ENCODE measurements around the gene NPW. TPM values are rescaled to one million over a fixed set of nuclear protein-coding genes. Genes with fewer than 3 reads are reported as not detected.

NPW gene
- polyA plus RNA-seq, 3 donors: 0.54 to 0.68 TPM; not detected in 1

DNA sequence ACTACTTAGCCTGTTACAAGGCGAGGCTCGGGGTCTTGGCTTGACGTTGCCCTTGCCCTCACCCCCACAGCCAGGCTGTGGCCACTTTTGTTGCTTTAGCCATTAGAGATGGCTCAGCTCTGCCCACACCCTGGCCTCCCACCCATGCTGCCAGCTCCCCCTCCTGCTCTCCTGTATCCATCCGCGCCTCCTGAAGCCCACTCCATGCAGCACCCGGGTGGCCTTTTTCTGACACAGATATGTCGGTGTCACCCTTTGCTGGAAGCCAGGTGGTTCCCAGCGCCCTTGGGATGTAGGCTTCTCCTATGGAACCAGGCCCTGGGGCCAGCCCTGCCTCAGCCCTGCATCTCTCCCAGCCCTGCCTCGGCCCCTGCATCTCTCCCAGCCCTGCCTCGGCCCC, 37.9 kb downstream of the NPW start:
- H3K27ac ChIP-seq (ENCODE audit: low read depth, low read length): no peak overlapping the region
- WGBS, 3 donors: 90 to 91% (median 90%) methylated on average over 9 to 10 of the region's 10 CpGs

- 90 to 94% (median 92%) methylated on average over 13 of the region's 13 CpGs for WGBS, 3 donors
- no peak overlapping the region for H3K27ac ChIP-seq (ENCODE audit: low read depth, low read length)
These were observed 38.8 kb downstream of the NPW start for GRCh38 chr16:2058420-2058819.

GRCh38 chr16:2058872-2059271, 39.3 kb downstream of the NPW start:
- WGBS, 3 donors: 95 to 97% (median 95%) methylated on average over 10 of the region's 10 CpGs
- no peak overlapping the region for H3K27ac ChIP-seq (ENCODE audit: low read depth, low read length)

- WGBS, 3 donors: 83 to 92% (median 92%) methylated on average over 17 of the region's 17 CpGs
- H3K27ac ChIP-seq (ENCODE audit: low read depth, low read length): no peak overlapping the region
These were observed 40.8 kb downstream of the NPW start for GRCh38 chr16:2060346-2060745.

DNA sequence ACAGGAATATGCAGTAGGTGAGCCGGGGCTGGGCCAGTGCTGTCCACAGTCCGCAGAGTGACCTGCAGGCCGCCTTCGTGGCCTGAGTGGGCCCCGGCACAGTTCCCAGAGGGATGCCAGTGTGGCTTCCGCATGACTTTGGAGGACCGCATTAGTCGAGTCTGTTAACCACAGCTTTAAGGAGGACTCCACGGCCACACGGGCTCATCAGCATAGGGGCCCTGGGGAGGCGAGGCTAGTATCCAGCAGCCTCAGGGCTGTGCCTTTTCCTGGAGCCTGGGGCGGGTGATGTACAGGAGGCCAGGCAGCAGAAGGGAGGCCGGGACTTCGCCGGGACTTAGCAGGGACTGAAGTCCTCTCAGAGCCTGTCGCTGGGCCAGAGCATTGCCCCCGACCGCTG, 41.4 kb downstream of the NPW start:
- no peak overlapping the region for H3K27ac ChIP-seq (ENCODE audit: low read depth, low read length)
- 95 to 98% (median 98%) methylated on average over 18 of the region's 18 CpGs for WGBS, 3 donors

- no peak overlapping the region for H3K27ac ChIP-seq (ENCODE audit: low read depth, low read length)
- 91 to 92% (median 91%) methylated on average over 12 to 13 of the region's 13 CpGs for WGBS, 3 donors
These were observed 41.9 kb downstream of the NPW start for GRCh38 chr16:2061526-2061925.

DNA sequence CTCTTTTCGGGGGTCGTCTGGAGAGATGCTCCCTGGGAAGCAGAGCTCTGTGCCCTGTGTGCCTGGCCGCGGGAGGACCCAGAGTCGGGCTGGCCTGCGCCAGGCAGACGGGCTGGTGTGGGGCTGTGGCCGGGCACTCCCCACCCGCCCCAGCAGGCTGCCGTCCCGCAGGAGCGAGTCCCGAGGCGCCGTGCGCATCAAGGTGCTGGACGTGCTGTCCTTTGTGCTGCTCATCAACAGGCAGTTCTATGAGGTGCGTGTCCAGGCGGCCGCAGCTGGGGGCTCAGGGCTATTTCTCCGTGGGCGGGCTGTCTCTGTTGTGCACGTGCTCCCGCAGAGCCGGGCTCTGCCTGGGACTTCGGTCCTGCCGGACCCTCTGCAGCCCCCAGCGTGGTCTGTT, 43.2 kb downstream of the NPW start:
- H3K27ac ChIP-seq (ENCODE audit: low read depth, low read length): no peak overlapping the region
- 96 to 97% (median 96%) methylated on average over 24 to 28 of the region's 28 CpGs for WGBS, 3 donors

- WGBS, 3 donors: 89 to 92% (median 90%) methylated on average over 25 of the region's 25 CpGs
- H3K27ac ChIP-seq (ENCODE audit: low read depth, low read length): no peak overlapping the region
These were observed 44.3 kb downstream of the NPW start for GRCh38 chr16:2063861-2064260.

- H3K27ac ChIP-seq (ENCODE audit: low read depth, low read length): no peak overlapping the region
- WGBS, 3 donors: 91 to 95% (median 93%) methylated on average over 16 of the region's 16 CpGs
These were observed 44.9 kb downstream of the NPW start for GRCh38 chr16:2064368-2064945.

GRCh38 chr16:2066139-2066538, 46.6 kb downstream of the NPW start:
- no peak overlapping the region for H3K27ac ChIP-seq (ENCODE audit: low read depth, low read length)
- 95 to 98% (median 95%) methylated on average over 11 of the region's 11 CpGs for WGBS, 3 donors

Other genes starting within 250 kb of the NPW start
- gene NME3, start 248.2 kb upstream of the NPW start, polyA plus RNA-seq: 10 to 100 TPM; 60.5 to 88.3 (median 79.7) TPM
- 1 to 10 TPM; 4.6 to 8.0 (median 7.7) TPM for gene EME2, start 247.0 kb upstream of the NPW start, polyA plus RNA-seq
- 100 to 1,000 TPM in 2 of 3 donors, 10 to 100 TPM in 1; 71.0 to 120 (median 108) TPM for gene MRPS34, start 246.7 kb upstream of the NPW start, polyA plus RNA-seq
- gene SPSB3, start 237.2 kb upstream of the NPW start, polyA plus RNA-seq: 10 to 100 TPM; 73.8 to 87.2 (median 76.2) TPM
- 10 to 100 TPM; 53.8 to 71.8 (median 59.2) TPM for gene NUBP2, start 236.8 kb upstream of the NPW start, polyA plus RNA-seq
- gene IGFALS, start 226.1 kb upstream of the NPW start, polyA plus RNA-seq: 1 to 10 TPM in 2 of 3 donors, under 1 TPM in 1; 0.45 to 1.5 (median 1.4) TPM
- 100 to 1,000 TPM in 1 of 3 donors, 10 to 100 TPM in 2; 63.9 to 121 (median 71.3) TPM for gene HAGH, start 193.0 kb upstream of the NPW start, polyA plus RNA-seq
- gene FAHD1, start 192.6 kb upstream of the NPW start, polyA plus RNA-seq: 10 to 100 TPM; 16.0 to 28.5 (median 21.1) TPM
- under 1 TPM in 2 of 3 donors, not detected in 1; 0.03 to 0.07 TPM for gene MEIOB, start 147.6 kb upstream of the NPW start, polyA plus RNA-seq
- gene HS3ST6, start 101.4 kb upstream of the NPW start, polyA plus RNA-seq: under 1 TPM in 1 of 3 donors, not detected in 2; 0.56 TPM
- gene MSRB1, start 76.6 kb upstream of the NPW start, polyA plus RNA-seq: 100 to 1,000 TPM in 1 of 3 donors, 10 to 100 TPM in 2; 74.0 to 108 (median 85.5) TPM
- 1 to 10 TPM in 1 of 3 donors, under 1 TPM in 1, not detected in 1; 0.03 to 1.2 TPM for gene RPL3L, start 65.1 kb upstream of the NPW start, polyA plus RNA-seq
- gene NDUFB10, start 60.2 kb upstream of the NPW start, polyA plus RNA-seq: 100 to 1,000 TPM; 146 to 274 (median 190) TPM
- gene RPS2, start 55.0 kb upstream of the NPW start, polyA plus RNA-seq: 1,000 to 10,000 TPM; 3,105 to 3,328 (median 3,324) TPM
- gene RNF151, start 52.9 kb upstream of the NPW start, polyA plus RNA-seq: under 1 TPM in 1 of 3 donors, not detected in 2; 0.13 TPM
- 10 to 100 TPM; 30.5 to 41.8 (median 41.6) TPM for gene TBL3, start 47.7 kb upstream of the NPW start, polyA plus RNA-seq
- gene NOXO1, start 38.3 kb upstream of the NPW start, polyA plus RNA-seq: under 1 TPM in 2 of 3 donors, not detected in 1; 0.15 to 0.67 TPM
- gene GFER, start 35.6 kb upstream of the NPW start, polyA plus RNA-seq: 10 to 100 TPM; 21.0 to 40.4 (median 30.8) TPM
- under 1 TPM in 2 of 3 donors, not detected in 1; 0.24 to 0.43 TPM for gene SYNGR3, start 29.8 kb upstream of the NPW start, polyA plus RNA-seq
- gene ZNF598, start 10.0 kb upstream of the NPW start, polyA plus RNA-seq: 10 to 100 TPM; 24.1 to 45.6 (median 42.5) TPM
- gene NHERF2, start 7.1 kb downstream of the NPW start, polyA plus RNA-seq: 100 to 1,000 TPM in 2 of 3 donors, 10 to 100 TPM in 1; 28.8 to 317 (median 232) TPM
- 10 to 100 TPM; 12.1 to 23.3 (median 14.5) TPM for gene NTHL1, start 28.0 kb downstream of the NPW start, polyA plus RNA-seq
- gene TSC2, start 28.2 kb downstream of the NPW start, polyA plus RNA-seq: 10 to 100 TPM; 39.6 to 60.5 (median 46.8) TPM
- 10 to 100 TPM; 36.9 to 89.6 (median 83.7) TPM for gene PKD1, start 116.1 kb downstream of the NPW start, polyA plus RNA-seq
- 10 to 100 TPM in 1 of 3 donors, 1 to 10 TPM in 2; 1.4 to 24.8 (median 1.9) TPM for gene RAB26, start 128.8 kb downstream of the NPW start, polyA plus RNA-seq
- 10 to 100 TPM; 24.3 to 42.1 (median 42.0) TPM for gene TRAF7, start 136.0 kb downstream of the NPW start, polyA plus RNA-seq
- gene CASKIN1, start 176.8 kb downstream of the NPW start, polyA plus RNA-seq: under 1 TPM; 0.22 to 0.35 (median 0.30) TPM
- gene MLST8, start 185.7 kb downstream of the NPW start, polyA plus RNA-seq: 10 to 100 TPM; 53.8 to 56.0 (median 53.9) TPM
- 1 to 10 TPM; 3.3 to 9.9 (median 9.2) TPM for gene BRICD5, start 191.1 kb downstream of the NPW start, polyA plus RNA-seq
- gene PGP, start 195.1 kb downstream of the NPW start, polyA plus RNA-seq: 10 to 100 TPM in 2 of 3 donors, 1 to 10 TPM in 1; 3.8 to 12.6 (median 10.7) TPM
- 10 to 100 TPM; 11.6 to 19.3 (median 16.1) TPM for gene E4F1, start 203.8 kb downstream of the NPW start, polyA plus RNA-seq
- gene DNASE1L2, start 216.7 kb downstream of the NPW start, polyA plus RNA-seq: under 1 TPM; 0.41 to 0.45 (median 0.45) TPM
- gene ECI1, start 231.8 kb downstream of the NPW start, polyA plus RNA-seq: 100 to 1,000 TPM in 1 of 3 donors, 10 to 100 TPM in 2; 56.0 to 126 (median 72.3) TPM
- gene RNPS1, start 248.3 kb downstream of the NPW start, polyA plus RNA-seq: 100 to 1,000 TPM in 2 of 3 donors, 10 to 100 TPM in 1; 69.8 to 138 (median 102) TPM

Data from adipose tissue (tissue), 3 donors.